GM12878 (cell line): ENCODE data around the gene SORBS1. TPM values are rescaled to one million over a fixed set of nuclear protein-coding genes. Genes with fewer than 3 reads are reported as not detected.

ENCODE experiments used
- ATAC-seq: fragments of 200-7000 bp; cut with Tn5 transposase; 3 replicates; pipeline ENCODE4 v1.9.1; 2020; ENCODE audit warnings: mild to moderate bottlenecking, moderate library complexity
- BruUV-seq: library from RNA; stranded (reverse); fragments of 400-500 nt; replicated peaks from 2 replicates; lab custom pipeline; 2021; lab: Mats Ljungman, UMichigan
- CTCF ChIA-PET: fragments of 300-600 bp; sonication (Branson Sonifier 250); formaldehyde crosslinking; extraction: SDS; loops from one replicate; lab custom pipeline; 2021; ENCODE audit warnings: inconsistent platforms; lab: Yijun Ruan, JAX
- POLR2A ChIA-PET: fragments of 350-600 bp; formaldehyde crosslinking; extraction: SDS; loops from one replicate; lab custom pipeline; 2021; ENCODE audit warnings: inconsistent platforms; lab: Charles Lee
- RAD21 ChIA-PET: fragments of 300-600 bp; sonication (Branson Sonifier 250); formaldehyde crosslinking; loops from one replicate; lab custom pipeline; 2023; ENCODE audit warnings: antibody characterized with exemption; ENCODE audit not compliant: unreplicated experiment; lab: Charles Lee
- SMC1A ChIA-PET: fragments of 300-600 bp; sonication (Branson Sonifier 250); formaldehyde crosslinking; loops from one replicate; lab custom pipeline; 2023; ENCODE audit not compliant: unreplicated experiment, uncharacterized antibody; lab: Charles Lee
- DNase-seq: peaks from one replicate; pipeline ENCODE4 v3.0.0-alpha.2; 2011; ENCODE audit warnings: low read depth, low spot score
- FAIRE-seq: peaks from 3 replicates; lab custom pipeline; 2011; peaks lifted over from hg19 to GRCh38; lab: Jason Lieb, UNC
- H2AFZ ChIP-seq: 2 replicates; pipeline ENCODE4 v1.6.0; 2011; ENCODE audit warnings: low read depth, low read length, control low read depth; ENCODE audit not compliant: control insufficient read depth
- H3K27ac ChIP-seq: 2 replicates; pipeline ENCODE4 v1.5.1; 2011; ENCODE audit warnings: control low read depth; ENCODE audit not compliant: control insufficient read depth, insufficient read depth
- H3K27me3 ChIP-seq, 2 experiments: replicated peaks in 1 of 2; 2 replicates each; pipeline versions ENCODE4 v1.6.0 to v1.6.1; 2011; ENCODE audit warnings: low read length in 1 of 2; ENCODE audit not compliant: control insufficient read depth in 2 of 2, insufficient read depth in 2 of 2
- H3K36me3 ChIP-seq, 2 experiments: 2 replicates each; pipeline ENCODE4 v1.5.1; 2011; ENCODE audit warnings: low read length in 1 of 2; ENCODE audit not compliant: control insufficient read depth in 2 of 2, insufficient read depth in 2 of 2
- H3K4me1 ChIP-seq: 2 replicates; pipeline ENCODE4 v1.6.1; 2011; ENCODE audit warnings: mild to moderate bottlenecking, low read length, moderate library complexity, mixed read lengths; ENCODE audit not compliant: control insufficient read depth, insufficient read depth
- H3K4me2 ChIP-seq: 2 replicates; pipeline ENCODE4 v1.6.0; 2011; ENCODE audit warnings: control low read depth; ENCODE audit not compliant: control insufficient read depth, insufficient read depth
- H3K4me3 ChIP-seq: fragments of 200-600 bp; sonication (generic); 2 replicates; pipeline ENCODE4 v1.5.1; 2016
- H3K79me2 ChIP-seq: 2 replicates; pipeline ENCODE4 v1.6.0; 2011; ENCODE audit warnings: low read length; ENCODE audit not compliant: control insufficient read depth, insufficient read depth
- H3K9ac ChIP-seq: 2 replicates; pipeline ENCODE4 v1.8.0; 2011; ENCODE audit warnings: low read length, control low read depth, mixed read lengths; ENCODE audit not compliant: control insufficient read depth, insufficient read depth
- H3K9me3 ChIP-seq: replicated peaks from 3 replicates; pipeline ENCODE4 v1.5.1; 2011; ENCODE audit warnings: mild to moderate bottlenecking, low read length; ENCODE audit not compliant: control insufficient read depth, insufficient read depth
- H4K20me1 ChIP-seq: 2 replicates; pipeline ENCODE4 v1.6.0; 2011; ENCODE audit not compliant: control insufficient read depth, insufficient read depth
- BACH1 ChIP-seq: fragments of 450-650 bp; IDR thresholded peaks from 2 replicates; pipeline ENCODE4 v1.6.1; 2017; ENCODE audit warnings: mild to moderate bottlenecking, borderline replicate concordance
- DPF2 ChIP-seq: fragments of 450-650 bp; IDR thresholded peaks from 2 replicates; pipeline ENCODE4 v1.6.1; 2017; ENCODE audit warnings: mild to moderate bottlenecking
- ESRRA ChIP-seq: IDR thresholded peaks from 2 replicates; pipeline ENCODE4 v1.6.1; 2012; ENCODE audit warnings: mild to moderate bottlenecking, low read length, improper control_type of control experiment
- MYB ChIP-seq: fragments of 150-350 bp; IDR thresholded peaks from 2 replicates; pipeline ENCODE4 v1.6.1; 2014; ENCODE audit warnings: mild to moderate bottlenecking, low read depth, low read length, borderline replicate concordance
- NFYA ChIP-seq: IDR thresholded peaks from 2 replicates; pipeline ENCODE4 v1.6.1; 2011; ENCODE audit warnings: low read depth, mild to moderate bottlenecking, low read length, improper control_type of control experiment, borderline replicate concordance
- NR2F1 ChIP-seq: fragments of 450-650 bp; conservative IDR thresholded peaks from 2 replicates; pipeline ENCODE4 v1.6.1; 2017; ENCODE audit warnings: mild to moderate bottlenecking
- NRF1 ChIP-seq: conservative IDR thresholded peaks from 2 replicates; pipeline ENCODE4 v1.6.1; 2011; ENCODE audit warnings: mild to moderate bottlenecking, low read depth, low read length, improper control_type of control experiment
- PML ChIP-seq: IDR thresholded peaks from 2 replicates; pipeline ENCODE4 v1.6.1; 2012; ENCODE audit warnings: low read length, inconsistent platforms
- POLR2AphosphoS5 ChIP-seq: IDR thresholded peaks from 2 replicates; pipeline ENCODE4 v1.6.1; 2011; ENCODE audit warnings: mild to moderate bottlenecking, low read length, inconsistent platforms
- SREBF2 ChIP-seq: IDR thresholded peaks from 2 replicates; pipeline ENCODE4 v1.6.1; 2012; ENCODE audit warnings: mild to moderate bottlenecking, low read length
- TAF1 ChIP-seq: IDR thresholded peaks from 2 replicates; pipeline ENCODE4 v1.6.1; 2011; ENCODE audit warnings: mild to moderate bottlenecking, low read depth, low read length, borderline replicate concordance
- YY1 ChIP-seq: IDR thresholded peaks from 2 replicates; pipeline ENCODE4 v1.6.1; 2011; ENCODE audit warnings: low read depth, mild to moderate bottlenecking, low read length
- WGBS: methylation state at CpG from one replicate; pipeline ENCODE4 v1.1.6; 2016; ENCODE audit warnings: low lambda C conversion rate; ENCODE audit not compliant: insufficient replicate concordance, insufficient coverage; ENCODE audit errors: missing lambda C conversion rate; 5-methylcytosine and 5-hydroxymethylcytosine counted together
- in situ Hi-C: fragments of 300-500 bp; cut with MboI; formaldehyde crosslinking; loops from 9 replicates; pipeline ENCODE4 v1.14.3; 2018; ENCODE audit warnings: mixed read lengths
- intact Hi-C: fragments of 100-400 bp; cut with micrococcal nuclease; formaldehyde crosslinking; loops from one replicate; pipeline ENCODE4 v1.14.2; 2022; ENCODE audit not compliant: unreplicated experiment
- polyA plus RNA-seq, 11 experiments: library from polyadenylated mRNA; depleted of rRNA in 4 of 11; unstranded in 6 of 11; stranded (reverse) in 5 of 11; fragments of >200 nt; fragmentation: Nextera tagmentation in 4 of 11; fragmentation: Illumina TruSeq in 1 of 11; extraction: Ambion mirVana in 4 of 11; extraction: Trizol in 1 of 11; gene quantifications; 1 replicate in 1 of 11; 2 replicates in 10 of 11; pipeline versions ENCODE4 v1.2.1 to v1.2.3, GENCODE V29; 2011 to 2016; ENCODE audit warnings: inconsistent platforms in 2 of 11, missing spikeins in 2 of 11, low read depth in 1 of 11
- total RNA-seq, 4 experiments: library from RNA; depleted of rRNA in 3 of 4; stranded (reverse); fragments of >200 nt in 3 of 4; fragmentation: Illumina TruSeq in 1 of 4; extraction: Trizol in 1 of 4; gene quantifications; 2 replicates each; pipeline versions ENCODE4 v1.2.1 to v1.2.3, GENCODE V29; 2013 to 2021
- TF ChIP-seq, protein P1 (sequence below): fragments of 450-650 bp; formaldehyde crosslinking; IDR thresholded peaks from 2 replicates; pipeline ENCODE4 v1.4.0; 2020; ENCODE audit warnings: mild to moderate bottlenecking, moderate library complexity

Gene SORBS1
- total and polyA plus RNA-seq, 10 of the 15 experiments (the other 5 are each of a cell fraction or from before 2014, with no cell fraction given) = 0.13 to 0.75 (median 0.39) TPM

DNA sequence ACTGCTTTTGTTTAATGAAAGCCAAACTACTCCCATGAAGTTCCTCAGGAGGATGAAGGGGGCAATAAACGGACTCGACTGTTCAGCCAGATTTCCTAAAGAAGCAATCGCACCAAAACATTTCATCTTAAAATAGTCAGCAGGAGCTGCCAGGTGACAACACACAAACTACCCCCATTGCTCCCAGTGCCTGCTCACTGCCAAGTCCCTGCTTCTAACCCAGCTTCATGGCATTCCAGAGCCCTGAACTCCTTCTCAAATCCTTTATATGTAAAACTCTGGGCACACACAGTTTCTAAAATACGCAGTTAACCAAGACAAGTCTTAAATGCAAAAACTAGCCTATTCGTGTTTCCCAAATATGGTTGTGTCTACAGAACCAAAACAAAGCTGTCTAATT is 110.0 kb downstream of the SORBS1 start:
- in situ Hi-C loops (no loop called here), intact Hi-C loops (no loop called here)
- POLR2A ChIA-PET = no interaction called here
- Histone ChIP-seq H2AFZ (no peak overlapping the region), H3K27me3 (no peaks in the 10 kb centered on the region), H3K4me3 (no peak overlapping the region), H3K4me1 (no peaks in the 10 kb centered on the region), H3K36me3 (no peaks in the 10 kb centered on the region), H3K79me2 (no peaks in the 10 kb centered on the region), H4K20me1 (no peaks in the 10 kb centered on the region), H3K9me3 (no peaks in the 10 kb centered on the region), H3K27ac (no peak overlapping the region), H3K9ac (no peak overlapping the region), H3K4me2 (no peak overlapping the region)
- CTCF ChIA-PET = interaction anchor here (1.1 to 4.2 kb wide), 4 partner anchors 10 to 205 kb away, joined by 5 to 17 read pairs (median 10); no protein-coding TSS in a partner anchor
- TF ChIP-seq MYB = no peak
- no peak for TF ChIP-seq NR2F1
- TF ChIP-seq POLR2AphosphoS5 = no peak
- no peak for TF ChIP-seq PML
- no peak for TF ChIP-seq SREBF2
- TF ChIP-seq TAF1 = no peak
- no peak for TF ChIP-seq NRF1
- TF ChIP-seq BACH1 = no peak
- TF ChIP-seq DPF2 = no peak
- TF ChIP-seq ESRRA = no peak
- TF ChIP-seq NFYA = no peak
- TF ChIP-seq, protein P1, sequence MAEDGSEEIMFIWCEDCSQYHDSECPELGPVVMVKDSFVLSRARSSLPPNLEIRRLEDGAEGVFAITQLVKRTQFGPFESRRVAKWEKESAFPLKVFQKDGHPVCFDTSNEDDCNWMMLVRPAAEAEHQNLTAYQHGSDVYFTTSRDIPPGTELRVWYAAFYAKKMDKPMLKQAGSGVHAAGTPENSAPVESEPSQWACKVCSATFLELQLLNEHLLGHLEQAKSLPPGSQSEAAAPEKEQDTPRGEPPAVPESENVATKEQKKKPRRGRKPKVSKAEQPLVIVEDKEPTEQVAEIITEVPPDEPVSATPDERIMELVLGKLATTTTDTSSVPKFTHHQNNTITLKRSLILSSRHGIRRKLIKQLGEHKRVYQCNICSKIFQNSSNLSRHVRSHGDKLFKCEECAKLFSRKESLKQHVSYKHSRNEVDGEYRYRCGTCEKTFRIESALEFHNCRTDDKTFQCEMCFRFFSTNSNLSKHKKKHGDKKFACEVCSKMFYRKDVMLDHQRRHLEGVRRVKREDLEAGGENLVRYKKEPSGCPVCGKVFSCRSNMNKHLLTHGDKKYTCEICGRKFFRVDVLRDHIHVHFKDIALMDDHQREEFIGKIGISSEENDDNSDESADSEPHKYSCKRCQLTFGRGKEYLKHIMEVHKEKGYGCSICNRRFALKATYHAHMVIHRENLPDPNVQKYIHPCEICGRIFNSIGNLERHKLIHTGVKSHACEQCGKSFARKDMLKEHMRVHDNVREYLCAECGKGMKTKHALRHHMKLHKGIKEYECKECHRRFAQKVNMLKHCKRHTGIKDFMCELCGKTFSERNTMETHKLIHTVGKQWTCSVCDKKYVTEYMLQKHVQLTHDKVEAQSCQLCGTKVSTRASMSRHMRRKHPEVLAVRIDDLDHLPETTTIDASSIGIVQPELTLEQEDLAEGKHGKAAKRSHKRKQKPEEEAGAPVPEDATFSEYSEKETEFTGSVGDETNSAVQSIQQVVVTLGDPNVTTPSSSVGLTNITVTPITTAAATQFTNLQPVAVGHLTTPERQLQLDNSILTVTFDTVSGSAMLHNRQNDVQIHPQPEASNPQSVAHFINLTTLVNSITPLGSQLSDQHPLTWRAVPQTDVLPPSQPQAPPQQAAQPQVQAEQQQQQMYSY (CRISPR knock-in tag) = no peak
- TF ChIP-seq YY1 = no peak
- FAIRE-seq (no peak), ATAC-seq (no peak), DNase-seq (no peak)
- SMC1A ChIA-PET = interaction anchor here (3.2 kb wide), 1 partner anchor 77 kb away, joined by 16 read pairs; no protein-coding TSS in a partner anchor
- RAD21 ChIA-PET = no interaction called here
- WGBS = 72% methylated on average over 5 of the region's 5 CpGs
- no TSS peak for BruUV-seq
